D341Med (cell line): ENCODE data around the gene MDFI.

Experiments
- DNase-seq: peaks from one replicate; pipeline ENCODE4 v3.0.0; 2012; ENCODE audit warnings: low spot score

MDFI gene

DNA sequence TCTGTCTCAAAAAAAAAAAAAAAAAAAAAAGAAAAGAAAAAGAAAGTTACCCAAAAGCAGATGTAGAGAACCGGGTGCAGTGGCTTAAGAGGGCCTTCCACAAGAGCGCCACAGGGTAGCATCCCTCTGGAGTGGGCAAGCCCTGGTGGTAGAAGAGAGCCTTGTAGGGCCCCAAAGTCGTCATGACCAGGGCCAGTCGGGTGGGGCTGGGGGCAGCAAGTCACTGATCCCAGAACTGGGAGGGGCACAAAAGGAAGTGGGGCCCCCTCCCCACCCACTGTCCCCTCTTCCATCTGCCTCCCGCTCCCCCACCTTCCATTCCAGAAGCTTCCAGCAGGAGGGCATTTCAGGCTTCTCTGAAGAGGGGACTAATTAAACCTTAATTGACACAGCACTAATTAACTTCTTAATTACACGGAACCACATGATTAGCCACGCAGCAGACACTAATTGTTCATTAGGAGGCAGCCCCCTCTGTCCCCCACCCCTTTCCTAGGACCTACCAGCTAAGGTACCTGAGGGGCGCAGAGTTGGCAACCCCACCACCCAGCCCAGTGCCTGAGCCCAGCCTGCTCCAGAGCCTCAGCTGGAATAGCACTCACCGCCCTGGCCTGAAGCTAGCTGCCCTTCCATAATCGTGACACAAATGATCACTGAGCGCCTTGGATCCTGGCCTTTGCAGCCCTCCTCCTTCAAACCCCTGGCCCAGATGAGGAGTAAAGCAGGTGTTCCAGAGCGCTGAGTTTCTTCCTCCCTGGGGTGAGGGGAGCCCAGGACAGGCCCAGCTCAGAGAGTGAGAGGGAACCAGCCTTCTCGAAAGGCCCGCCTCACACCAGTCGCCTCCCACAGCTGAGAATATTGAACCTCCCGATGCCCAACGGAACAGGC is 34.8 kb downstream of the MDFI start:
- no peak for DNase-seq

DNA sequence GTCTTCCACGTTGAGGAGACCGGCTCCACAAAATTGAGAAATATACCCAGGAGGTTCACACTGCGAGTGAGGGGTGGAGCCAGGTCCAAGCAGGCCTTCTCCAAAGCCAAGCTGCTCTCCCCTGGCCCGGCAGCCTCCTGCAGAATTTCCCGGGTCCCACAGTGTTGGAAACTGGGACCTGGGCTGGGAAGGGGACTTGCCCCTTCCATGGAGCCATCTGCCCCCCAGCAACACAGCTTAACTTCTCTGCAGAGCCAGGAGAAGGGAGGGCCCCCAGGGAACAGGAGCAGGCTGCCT is 35.4 kb downstream of the MDFI start:
- no peak for DNase-seq

DNA sequence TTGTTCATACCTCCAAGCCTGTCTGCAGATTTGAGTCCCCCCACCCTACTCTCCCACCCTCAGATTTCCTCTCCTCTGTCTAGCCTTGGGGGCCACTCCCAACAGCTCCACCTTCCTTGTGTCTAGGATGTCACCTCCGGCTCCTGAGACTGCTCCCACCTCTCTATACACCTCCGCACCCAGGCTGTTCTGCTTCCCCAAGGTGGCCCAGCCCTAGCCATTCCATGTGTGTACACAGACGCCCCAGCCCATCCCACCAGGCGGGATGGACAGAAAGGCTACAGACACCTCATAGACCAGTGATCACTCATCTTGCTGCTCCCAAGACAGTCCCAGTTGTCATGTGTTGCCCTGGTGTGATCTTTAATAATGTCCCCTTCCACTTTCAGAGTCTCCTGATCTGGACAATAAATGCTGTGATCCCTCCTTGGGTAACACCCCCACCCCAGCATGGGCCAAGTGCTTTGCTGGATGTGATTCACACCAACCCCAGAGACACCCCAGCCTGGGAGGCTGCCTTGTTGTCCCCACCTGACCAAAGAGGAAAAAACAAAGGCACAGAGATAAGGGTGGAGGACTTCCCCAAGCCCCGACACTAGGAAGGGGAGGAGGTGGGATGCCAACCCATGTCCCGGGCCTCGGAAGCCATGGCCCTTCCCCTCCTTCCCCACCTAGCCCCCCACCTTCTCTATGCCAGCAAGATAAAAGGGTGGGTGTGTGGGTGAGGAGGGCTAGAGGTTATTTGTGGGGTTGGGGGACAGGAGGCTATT is 36.1 kb downstream of the MDFI start:
- no peak for DNase-seq

DNA sequence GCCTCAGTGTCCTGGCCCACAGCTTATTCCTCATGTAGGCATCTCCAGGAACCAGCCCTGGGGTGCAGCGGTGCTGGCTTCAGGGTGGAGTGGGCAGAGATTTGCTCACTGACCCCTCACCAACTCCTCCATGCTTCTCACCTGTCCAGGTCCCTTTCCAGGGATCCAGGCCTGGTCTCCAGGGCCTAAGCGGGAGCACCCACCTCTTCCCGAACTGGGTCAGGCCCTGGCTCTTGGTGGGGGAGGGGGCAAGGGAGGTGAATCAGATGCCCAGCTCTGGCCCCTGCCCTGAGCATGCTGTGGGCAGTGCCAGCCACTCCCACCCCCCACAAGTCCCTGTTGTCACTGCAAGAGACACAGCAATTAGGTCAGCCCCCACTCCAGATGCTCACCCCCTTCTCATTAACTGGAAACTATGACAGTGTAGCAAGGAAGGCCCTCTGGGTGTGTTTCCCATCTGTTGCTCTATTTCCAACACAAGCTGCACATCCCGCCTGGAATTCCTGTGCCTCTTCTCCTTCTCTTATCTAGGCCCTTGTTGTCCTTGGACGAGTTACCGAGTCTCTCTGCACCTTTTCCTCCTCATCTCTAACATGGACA is 37.0 kb downstream of the MDFI start:
- DNase-seq: no peak

DNA sequence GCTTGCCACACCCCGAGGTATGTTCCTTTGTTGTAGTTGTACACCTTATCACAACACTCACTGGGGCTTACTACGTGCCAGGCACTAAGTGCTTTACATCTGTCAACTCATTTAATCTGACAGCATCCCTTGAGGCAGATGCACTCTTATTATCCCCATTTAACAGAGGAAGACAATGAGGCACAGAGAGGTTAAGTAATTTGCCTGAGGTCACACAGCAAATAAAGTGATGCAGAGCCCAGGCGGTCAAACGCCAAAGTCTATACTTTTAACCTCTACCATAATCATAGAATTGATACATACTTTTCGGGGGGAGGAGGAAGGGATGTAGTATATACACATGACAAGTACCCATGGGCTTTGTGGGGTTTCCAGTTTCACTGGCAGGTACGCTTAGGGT is 37.7 kb downstream of the MDFI start:
- DNase-seq: no peak

DNA sequence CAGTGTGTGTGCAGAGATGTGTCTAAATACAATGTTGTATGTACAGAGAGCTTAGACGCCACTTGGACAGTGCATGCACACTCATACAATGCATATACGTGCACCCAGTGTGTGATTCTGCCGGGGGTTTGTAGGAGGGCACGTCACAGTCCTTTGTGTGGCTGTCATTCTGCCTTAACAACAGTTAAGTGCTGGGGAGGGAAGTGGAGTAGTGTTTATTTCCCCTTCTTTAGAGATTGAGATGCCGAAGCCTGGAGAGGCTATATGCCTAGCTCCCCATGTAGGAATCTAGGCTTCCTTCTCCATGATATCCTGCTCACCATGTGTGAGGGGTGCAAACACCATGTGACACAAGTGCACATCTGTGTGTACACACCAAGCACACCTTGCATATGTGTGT is 38.2 kb downstream of the MDFI start:
- no peak for DNase-seq

DNA sequence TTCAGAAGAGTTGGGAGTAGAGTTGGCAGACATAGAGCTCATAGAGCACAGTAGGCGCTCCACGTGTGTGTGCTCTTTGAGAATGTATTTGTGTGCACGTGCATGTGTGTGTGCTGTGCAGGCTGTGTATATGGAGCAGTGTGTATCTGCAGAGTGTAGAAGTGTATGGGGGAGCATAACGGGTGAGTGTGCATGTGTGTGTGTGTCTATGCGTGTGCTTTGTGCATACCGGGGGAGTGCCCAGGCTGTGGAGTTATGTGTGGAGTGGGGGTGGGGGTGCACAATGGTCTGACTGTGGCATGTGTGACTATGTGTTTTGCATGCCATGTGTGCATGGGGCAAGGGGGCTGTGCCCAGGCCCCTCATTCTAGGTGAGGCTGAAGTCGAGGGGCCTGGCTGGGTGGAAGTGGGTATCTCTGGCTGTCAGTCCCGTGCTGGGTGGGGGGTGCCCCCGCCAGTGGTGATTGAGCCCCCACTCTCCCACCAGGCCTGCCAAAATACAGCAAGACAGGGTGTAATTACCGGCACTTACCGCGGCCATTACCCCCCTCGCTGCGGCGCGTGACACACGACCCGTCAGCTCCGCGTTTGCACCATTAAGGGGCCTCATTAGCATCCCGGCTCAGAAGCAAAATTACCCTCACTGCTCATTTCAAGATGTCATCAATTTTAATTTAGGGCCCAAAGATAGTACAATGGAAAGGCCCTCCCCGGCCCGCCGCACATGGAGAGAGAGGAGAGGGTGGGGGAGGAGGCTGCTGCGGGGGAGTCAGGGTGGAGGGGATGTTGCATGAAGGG is 39.1 kb downstream of the MDFI start:
- no peak for DNase-seq

DNA sequence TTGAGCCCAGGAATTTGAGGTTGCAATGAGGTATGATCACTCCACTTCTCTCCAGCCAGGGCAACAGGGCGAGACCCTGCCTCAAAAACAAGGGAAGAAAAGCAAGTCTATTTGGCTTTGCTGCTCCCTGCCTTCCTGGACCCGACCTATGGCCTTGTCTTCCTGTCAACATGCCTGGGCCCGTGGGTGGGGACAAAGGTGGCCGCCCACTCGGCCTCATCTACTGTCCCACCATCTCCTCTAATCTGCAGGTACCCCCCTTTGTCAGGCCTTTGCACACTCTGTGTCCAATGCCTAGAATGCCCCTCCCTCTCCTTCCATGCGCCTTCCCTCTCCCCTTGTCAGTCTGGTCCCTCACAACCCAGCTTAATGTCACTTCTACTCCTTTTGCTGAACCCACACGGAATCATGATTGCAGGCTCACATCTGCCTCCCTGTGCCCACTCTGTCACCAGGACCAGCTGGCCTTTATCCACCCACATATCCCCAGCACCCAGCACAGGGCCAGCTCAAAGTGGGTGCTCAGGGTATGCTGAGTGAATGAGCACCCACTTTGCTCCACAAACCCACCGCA is 40.3 kb downstream of the MDFI start:
- no peak for DNase-seq

DNA sequence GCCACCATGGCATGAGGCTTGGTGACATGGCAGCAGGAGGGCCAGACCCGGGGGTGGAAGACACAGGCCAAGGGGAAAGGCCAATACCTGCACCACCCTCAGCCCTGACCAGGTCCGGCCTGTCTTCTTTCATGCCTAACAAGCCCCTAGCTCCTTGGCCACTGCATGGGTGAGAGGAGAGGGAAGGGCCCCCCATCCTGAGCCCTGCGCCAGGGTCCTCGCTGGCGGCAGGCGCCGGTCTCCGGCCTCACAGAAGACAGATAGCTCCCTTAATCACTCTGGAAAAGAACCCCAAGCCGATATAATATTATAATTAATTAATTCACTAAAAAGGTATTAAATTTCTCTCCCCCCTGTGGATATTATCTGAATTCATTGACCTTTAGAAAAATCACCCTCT is 41.4 kb downstream of the MDFI start:
- no peak for DNase-seq

DNA sequence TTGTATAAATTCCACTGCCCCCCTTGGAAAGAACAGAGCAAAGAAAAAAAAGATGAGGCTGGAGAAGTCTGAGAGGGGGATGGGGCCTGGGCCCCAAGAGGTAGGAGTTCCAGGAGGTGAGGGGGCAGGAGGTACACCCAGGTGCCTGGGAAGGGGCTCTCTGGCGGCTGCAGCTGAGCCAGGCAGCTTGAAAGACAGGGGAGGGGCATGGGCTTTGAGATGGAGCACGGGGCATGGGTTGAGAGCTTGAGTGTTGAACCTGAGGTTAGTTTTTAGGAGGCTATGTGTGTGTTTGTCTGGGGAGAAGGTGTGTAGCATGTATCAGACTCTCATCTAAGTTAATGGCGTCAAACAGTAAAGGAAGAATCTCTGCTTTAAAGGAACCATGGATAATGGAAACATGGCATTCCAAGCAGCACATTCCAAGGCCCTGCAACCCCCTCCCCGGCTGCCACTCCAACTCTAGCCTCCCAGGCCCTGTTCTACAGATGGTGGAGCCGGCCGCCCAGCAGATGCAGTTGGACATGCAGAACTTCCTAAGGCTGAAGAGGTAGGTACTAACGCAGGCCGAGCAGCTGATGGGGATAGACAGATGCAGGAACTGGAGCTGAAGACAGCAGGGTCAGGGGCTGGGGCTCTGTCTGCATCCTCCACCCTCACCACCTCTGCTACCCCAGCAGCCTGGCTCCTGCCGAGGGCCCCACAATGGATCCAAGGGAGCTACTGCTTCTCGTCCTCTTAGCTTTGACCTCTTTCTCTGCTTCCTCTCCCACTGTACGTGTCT is 42.1 kb downstream of the MDFI start:
- no peak for DNase-seq

DNA sequence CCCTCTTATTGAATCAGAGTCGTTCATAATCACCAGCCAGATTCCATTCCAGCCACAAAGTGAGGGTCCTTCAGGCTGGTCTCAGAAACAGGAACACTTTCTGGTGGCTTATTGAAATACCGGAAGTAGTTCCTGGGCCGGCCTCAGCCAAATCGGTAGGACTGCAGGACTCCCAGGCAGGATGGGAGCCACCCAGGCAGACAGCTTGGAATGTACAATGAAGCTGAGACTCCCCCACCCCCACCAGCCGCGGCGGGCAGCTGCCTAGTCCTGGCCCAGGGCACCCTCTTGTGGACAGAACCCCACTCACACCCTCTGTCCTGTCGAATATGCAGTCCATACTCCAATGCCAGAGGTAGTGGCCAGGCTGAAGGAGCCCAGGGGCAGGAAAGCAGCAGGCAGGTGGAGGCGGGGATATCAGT is 43.8 kb downstream of the MDFI start:
- DNase-seq: peak; percentile 90

DNA sequence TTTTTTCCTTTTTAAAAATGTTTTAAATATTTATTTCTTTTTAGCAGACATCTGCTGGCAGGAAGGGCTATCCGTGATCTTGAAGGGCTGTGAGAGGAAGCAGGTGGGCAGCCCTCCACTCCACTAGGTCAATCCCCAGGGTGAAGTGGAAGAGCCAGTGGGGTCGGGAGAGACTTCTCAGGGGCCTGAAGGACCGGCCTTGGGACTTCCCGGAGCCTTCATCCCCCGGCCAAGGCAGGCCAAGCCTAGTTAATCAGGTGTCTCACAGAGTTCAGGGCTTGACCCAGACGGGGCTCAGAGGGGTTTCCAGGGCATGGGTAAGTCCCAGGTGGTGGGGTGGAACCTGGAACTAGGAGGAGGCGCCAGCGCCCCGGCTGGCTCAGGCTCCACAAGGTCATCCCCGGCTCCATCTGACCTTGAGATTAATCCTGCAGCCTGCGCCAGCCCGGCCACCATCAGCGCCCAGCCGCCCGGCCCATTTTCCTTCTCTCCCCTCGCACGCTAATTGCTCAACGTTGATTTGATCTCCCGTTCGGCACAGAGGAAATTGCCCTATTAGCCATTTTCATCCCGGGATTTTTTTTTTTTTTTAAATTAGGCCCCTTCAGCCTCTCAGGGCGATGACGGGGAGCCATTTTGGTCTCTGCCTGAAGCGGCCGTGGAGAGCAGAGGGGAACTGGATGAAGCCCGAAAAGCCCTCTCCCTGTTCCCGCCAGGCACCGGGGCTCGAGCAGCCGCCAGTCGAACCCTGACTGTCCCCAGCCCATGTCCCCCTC is 44.4 kb downstream of the MDFI start:
- DNase-seq: no peak

DNA sequence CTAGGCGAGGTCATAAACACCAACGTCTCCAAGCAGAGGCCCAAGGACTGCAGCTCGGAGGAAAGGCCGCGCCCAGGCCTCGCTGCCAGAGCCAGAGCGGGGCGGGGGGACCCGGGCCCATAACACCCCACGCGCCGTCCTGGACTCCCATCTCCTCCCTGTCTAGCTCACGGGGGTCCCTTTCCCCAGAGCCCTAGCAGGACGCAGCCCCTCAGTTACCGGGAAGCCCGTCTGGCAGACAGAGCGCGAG is 44.9 kb downstream of the MDFI start:
- no peak for DNase-seq

DNA sequence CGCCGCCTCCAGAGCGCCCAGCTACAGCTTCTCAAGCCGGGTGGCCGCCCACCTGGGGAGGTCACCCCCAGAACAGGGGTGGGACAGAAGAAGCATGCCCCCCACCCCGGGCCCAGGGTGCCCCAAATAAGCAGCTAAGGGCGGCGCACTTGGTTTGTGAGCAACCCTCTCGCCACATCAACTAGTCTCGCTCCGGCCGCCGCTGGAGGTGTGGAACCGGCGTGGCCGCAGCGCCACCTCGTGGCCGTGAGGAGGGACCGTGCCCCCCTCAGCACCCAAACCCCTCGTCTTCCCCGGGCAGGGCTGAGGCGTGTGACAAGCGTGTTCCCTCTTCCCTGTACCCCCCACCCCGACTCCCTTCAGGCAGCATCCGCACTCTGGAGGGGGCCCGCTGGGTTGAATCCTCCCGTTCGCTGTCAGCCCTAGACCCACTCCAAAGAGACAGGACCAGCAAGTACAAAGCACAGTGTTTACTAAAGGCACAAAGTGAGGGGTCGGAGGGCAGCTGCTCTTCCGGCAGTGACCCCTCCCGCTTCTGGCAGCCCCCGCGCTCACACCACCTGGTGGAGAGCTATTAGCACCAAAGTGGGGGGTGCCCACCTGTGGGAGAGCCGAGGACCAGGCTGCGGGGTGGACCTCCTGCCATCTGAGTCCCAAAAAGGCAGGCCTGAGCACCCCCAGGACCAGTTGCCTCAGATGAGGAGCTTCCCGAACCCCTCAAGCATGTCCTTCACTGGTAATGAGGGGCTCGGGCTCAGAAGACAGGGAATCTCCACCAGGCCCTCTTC is 45.4 kb downstream of the MDFI start:
- peak; percentile 94 for DNase-seq

DNA sequence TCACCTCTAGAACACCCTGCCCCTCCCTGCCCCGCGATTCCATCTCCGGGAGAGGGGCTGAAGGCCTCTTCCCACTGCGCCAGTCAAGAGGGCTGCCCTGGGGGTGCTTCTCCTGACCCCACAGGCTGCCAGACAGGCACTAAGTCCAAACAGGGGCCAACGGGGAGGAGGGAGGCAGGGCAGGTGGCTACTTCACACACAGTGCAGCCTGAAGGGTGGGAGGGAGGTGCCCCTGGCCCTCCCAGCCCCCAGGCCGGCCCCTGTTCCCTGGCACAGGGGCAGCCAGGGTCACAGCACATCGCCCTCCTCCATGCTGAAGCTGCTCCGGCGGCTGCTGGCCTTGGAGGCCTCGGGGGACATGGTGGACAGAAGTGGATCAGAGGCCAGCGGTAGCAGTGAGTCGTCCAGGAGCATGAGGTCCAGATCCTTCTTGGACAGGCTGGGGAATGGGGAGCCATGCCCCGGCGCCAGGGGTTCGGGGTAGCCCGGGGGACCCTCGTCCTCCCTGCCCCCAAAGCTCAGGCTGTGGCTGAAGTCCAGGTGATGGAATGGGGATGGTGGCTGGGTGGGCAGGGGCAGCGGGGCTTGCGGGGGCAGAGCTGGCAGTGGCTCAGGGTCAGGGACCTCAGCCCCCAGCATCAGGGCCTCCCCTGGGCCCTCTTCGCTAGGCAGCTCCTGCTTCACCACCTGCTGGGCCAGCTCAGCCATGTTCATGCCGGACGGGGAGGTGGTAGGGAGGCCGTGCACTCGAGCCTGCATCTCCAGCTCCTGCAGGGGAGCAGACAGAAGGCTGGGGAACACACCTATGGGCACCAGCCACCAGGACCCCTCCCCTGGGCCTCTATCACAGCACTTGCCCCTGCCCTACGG is 46.3 kb downstream of the MDFI start:
- DNase-seq: no peak

DNA sequence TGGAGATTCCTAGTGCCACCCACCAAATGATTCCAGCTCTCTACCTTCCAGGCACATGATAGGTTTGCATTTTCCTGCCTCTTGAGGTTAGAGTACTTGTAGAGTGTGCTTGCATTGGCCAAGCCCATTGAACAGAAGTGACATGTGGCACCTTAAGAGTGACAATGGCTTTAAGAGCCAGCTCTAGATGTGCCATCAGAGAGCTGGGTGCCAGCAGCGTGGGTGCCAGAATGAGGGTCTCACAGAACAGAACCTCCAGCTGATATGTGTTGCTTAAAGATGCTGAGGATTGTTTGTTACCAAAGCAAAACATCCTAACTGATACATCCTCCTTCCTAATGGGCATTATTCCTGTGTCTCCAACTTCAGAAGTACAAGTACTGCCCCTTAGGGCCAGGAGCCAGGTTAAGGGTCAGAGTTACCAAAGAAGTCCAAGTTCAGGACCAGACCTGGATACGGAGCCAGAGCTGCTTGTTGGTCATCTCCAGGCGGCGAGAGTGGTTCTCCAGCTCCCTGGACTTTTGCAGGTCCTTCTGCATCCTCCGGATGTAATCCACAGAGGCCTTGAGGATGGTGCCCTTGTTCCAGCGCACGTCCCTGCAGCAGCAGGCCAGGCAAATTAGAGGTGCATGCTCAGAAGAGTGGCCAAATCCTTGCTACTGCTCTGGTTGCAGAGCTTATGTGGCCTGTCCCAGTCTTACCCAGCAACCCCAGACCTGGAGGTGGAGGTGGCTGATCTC is 47.5 kb downstream of the MDFI start:
- DNase-seq: no peak

DNA sequence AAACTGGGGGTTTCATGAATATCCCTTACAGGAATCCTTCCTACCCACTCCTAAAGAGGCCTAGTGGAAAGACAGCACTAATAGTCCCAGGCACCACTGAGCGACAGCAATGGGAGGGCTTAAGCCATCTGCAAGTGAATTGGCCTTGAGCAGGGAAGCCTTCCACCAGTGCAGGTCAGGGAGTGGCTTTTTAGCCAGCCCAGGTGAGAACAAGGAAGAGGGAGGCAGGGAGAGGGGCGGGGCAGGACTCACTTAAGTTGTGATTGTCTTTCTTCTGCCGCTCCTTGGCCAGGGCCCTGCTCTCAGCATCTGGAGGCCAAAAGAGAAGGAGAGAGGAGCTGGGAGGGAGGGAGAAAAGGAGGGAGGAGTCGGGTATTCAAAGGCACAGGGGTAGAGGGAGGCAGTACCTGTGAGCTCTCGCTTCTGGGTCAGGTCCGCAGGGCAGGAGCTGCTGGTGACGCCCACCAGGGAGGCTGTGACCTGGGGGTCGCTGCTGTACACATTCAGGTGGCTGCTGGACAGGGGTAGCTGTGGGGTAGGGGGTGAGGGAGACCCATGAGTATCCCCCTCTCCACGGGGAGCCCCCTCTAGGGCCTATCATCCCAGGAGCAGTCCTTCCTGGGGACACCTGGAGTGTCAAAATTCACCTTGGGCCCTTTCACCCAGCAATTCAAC is 49.4 kb downstream of the MDFI start:
- no peak for DNase-seq
